SU-DHL-6 (cell line): ENCODE data around the gene MXD1.

Source experiments
- EZH2phosphoT487 ChIP-seq: fragments of 200-600 bp; sonication (generic), shearing (Covaris generic); conservative IDR thresholded peaks from 2 replicates; pipeline ENCODE4 v1.6.1; 2018; ENCODE audit warnings: mild to moderate bottlenecking, antibody characterized with exemption, low read length, moderate library complexity, mixed read lengths
- TF ChIP-seq, protein P1 (sequence below): fragments of 200-600 bp; sonication (generic); IDR thresholded peaks from one replicate; pipeline ENCODE4 v1.5.1; 2017; ENCODE audit warnings: antibody characterized with exemption, mild to moderate bottlenecking, low read length, moderate library complexity; ENCODE audit not compliant: insufficient read depth, poor library complexity, severe bottlenecking

DNA sequence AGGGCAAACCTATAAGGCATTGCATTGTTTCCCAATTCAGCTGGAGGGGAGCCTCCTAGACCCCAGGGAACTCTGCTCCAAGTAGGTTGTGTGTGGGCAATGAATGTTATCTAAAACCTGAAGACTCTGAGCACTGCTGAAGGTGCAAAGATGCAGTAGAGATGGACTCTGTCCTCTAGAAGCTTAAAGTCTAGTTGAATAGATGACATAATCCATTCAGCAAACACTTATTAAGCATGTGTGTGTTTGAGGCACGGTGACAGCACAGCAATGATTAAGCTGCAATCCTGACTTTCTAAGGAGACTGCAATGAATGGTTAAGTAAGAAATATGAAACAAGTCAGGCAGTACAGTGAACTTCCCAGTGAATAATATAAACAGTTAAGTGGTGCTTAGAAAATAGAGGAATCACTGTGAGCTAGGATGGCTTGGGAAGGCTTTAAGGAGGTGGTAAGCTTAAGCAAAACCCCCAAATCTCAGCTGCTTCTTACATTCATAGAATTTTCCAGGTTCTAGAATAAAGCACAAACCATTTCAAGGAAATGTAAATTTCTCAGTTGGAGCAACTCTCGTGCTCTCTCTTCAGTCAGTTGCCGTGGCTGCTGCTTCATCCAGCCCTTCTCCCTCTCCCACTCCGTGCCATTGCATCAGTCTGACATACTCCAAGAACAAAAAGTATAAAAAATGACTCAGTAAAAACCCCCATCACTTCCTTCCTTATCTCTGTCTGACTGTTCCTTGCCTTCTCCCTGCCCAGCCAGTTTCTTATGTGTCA, 19.1 kb downstream of the MXD1 start:
- TF ChIP-seq, protein P1, sequence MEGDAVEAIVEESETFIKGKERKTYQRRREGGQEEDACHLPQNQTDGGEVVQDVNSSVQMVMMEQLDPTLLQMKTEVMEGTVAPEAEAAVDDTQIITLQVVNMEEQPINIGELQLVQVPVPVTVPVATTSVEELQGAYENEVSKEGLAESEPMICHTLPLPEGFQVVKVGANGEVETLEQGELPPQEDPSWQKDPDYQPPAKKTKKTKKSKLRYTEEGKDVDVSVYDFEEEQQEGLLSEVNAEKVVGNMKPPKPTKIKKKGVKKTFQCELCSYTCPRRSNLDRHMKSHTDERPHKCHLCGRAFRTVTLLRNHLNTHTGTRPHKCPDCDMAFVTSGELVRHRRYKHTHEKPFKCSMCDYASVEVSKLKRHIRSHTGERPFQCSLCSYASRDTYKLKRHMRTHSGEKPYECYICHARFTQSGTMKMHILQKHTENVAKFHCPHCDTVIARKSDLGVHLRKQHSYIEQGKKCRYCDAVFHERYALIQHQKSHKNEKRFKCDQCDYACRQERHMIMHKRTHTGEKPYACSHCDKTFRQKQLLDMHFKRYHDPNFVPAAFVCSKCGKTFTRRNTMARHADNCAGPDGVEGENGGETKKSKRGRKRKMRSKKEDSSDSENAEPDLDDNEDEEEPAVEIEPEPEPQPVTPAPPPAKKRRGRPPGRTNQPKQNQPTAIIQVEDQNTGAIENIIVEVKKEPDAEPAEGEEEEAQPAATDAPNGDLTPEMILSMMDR: no peak
- TF ChIP-seq EZH2phosphoT487: no peak
